ENCODE measurements around the gene ELSPBP1.
"Not testable (repeated sequence)": the region's sequence is repeated elsewhere in the genome, so short reads cannot be mapped to it uniquely, and the experiment has no call there.

GRCh38 chr19:48070177-48070769, 75.8 kb downstream of the ELSPBP1 start:
- TF ChIP-seq POLR2A (IDR thresholded peaks at IDR 0.05; ENCODE audit: low read length); GATA1 (IDR thresholded peaks at IDR 0.05; ENCODE audit: low read depth, low read length): not testable (repeated sequence)
